Hematopoietic multipotent progenitor cell treated with erythropoietin and hydrocortisone succinate and interleukin-3 and kit ligand, for 4 days (in vitro differentiated cells): ENCODE data around the gene UBA52.
"Not testable (repeated sequence)": the region's sequence is repeated elsewhere in the genome, so short reads cannot be mapped to it uniquely, and the experiment has no call there.

Source experiments
- DNase-seq: peaks from one replicate; pipeline ENCODE4 v3.0.0-alpha.2; 2015

Gene UBA52

DNA sequence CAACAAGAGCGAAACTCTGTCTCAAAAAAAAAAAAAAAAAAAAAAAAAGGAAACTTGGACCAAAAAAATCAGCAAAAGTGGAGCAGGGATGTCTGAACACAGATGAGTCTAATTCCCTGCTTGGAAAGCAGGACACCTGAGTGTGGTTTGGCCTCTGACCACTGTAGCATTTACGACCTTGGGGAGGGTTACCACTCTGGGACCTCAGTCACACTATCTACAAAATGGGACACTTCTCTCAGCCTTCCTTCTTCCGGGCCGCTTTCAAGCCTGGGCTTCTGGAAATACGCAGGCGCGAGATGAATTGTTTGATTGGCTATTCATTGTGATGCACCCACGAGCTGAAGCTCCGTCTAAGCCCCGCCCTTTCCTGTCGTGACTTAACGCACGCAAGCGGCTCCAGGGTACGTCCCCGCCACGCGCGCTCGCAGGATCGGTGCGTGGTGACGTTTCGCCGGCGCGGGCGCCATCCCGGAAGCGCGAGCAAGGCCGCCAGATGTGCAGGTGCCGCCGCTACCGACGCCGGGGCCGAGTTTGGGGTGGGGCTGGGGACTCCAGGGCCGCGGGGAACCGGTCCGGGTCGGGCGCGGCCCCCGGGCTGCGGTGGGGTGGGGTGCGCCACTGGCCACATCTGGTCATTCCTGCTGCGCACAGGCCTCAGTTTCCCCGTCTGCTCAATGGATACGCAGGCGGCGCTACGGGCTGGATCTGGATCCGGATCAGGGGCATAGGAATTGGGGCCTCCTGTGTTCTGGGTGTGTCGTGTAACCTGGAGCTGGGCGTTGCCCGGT, 14.1 kb upstream of the UBA52 start, which contains the start of gene KXD1:
Gene KXD1 (plus strand): TSS at position 460 of the 791 bp plus-strand sequence. CDS start 4,187 bp downstream, outside the sequence.
- DNase-seq, result peak; percentile 100

- peak; percentile 18 for DNase-seq
Measured at GRCh38 chr19:18558202-18558555, 13.5 kb upstream of the UBA52 start.

DNA sequence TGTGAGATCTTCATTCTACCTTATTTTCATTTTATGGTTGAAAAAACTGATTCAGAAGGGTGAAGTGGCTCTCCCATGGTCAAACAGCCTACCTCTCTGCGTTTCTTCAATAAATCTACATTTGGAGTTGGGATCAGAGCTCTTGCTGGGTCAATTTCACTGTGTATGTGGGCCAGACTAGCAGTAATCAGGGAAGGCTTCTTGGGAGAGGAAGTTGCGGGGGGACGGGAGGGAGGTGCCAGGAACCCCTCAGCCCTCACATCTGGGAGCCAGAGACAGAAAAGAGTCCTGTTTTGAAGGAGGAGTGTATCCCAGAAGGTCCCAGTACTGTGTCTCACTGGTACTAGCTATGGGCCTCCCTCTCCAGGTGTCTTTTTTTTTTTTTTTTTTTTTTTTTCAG, 13.1 kb upstream of the UBA52 start:
- peak; percentile 23 for DNase-seq

DNA sequence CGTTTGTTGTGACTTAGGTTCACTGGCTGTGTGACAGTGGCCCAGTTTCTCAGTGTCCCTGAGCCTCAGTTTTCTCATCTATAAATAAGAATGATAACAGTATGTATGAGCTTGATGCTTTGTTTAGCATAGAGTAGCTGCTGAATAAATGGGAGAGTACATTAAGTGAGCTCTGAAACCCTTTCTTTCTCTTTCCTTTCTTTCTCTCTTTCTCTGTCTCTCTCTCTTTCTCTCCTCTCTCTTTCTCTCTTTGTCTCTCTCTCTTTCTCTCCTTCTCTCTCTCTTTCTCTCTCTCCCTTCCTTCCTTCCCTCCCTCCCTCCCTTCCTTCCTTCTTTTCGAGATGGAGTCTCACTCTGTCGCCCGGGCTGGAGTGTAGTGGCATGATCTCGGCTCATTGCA, 12.0 kb upstream of the UBA52 start:
- no peak for DNase-seq

DNA sequence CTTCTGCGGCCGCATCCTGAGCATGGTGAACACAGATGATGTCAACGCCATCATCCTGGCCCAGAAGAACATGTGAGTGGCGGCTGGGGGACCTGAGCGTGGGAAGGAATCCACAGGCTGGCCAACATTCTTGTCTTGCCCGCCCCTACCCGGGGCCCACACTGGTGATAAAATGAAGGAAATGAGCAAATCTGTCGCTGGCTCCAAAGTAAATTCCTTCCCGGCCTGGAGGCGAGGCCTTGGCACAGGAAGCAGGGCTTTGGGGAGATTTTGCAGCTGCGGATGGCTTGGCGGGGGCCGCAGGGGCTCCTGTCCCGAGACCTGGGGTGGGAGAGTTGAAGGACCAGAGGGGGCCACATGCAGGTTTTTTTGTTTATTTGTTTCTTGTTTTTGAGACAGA, 9.6 kb upstream of the UBA52 start:
- no peak for DNase-seq

DNA sequence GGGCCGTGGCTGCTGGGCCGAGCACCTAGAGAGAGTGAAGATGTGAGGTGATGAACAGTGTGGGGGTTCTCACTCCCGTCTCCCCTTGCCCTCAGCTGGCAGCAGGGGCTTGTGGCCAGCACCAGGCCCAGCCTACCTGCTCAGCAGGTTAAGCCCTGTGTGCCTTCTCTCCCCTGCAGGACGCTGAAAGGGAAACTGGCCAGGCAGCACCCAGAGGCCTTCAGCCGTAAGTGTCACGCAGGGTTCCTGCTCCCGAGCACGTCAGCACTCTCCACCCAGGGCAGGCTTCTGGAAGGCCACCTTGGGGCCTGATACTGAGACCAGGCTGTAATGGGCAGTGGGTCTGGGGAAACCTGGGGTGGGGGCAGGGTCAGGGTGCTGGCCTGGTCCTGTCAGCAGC, 4.7 kb upstream of the UBA52 start:
- no peak for DNase-seq

DNA sequence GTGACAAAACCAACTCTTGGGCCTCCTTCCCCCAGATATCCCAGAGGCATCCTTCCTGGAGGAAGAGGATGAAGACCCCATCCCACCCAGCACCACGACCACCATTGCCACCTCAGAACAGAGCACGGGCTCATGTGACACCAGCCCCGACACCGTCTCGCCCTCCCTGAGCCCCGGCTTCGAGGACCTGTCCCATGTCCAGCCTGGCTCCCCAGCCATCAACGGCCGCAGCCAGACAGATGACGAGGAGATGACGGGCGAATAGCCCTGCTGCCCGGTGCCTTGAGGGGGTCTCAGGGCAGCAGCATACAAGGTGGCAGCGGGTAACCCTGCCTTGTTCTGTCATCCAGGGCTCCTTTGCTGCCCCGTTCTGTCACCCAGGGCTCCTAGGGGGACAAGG, 3.3 kb upstream of the UBA52 start:
- DNase-seq, result no peak

DNA sequence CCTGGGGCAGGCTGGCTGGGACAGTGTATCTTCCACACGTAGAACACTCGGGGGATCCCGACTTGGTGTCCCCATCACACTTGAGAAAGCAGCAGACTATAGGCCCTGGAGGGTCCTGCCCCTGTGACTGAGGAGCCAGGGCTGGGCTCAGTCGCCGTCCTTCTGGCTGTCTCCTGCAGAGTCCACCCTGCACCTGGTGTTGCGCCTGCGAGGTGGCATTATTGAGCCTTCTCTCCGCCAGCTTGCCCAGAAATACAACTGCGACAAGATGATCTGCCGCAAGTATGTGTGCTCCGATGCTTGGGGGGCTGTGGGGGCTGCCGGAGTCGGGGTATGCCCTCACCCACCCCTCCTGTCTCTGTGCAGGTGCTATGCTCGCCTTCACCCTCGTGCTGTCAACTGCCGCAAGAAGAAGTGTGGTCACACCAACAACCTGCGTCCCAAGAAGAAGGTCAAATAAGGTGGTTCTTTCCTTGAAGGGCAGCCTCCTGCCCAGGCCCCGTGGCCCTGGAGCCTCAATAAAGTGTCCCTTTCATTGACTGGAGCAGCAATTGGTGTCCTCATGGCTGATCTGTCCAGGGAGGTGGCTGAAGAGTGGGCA, 3.1 kb downstream of the UBA52 start:
- DNase-seq, result no peak

- no peak for DNase-seq
Measured at GRCh38 chr19:18576383-18576782, 4.7 kb downstream of the UBA52 start.

GRCh38 chr19:18577365-18577914, 5.8 kb downstream of the UBA52 start:
- no peak for DNase-seq

- no peak for DNase-seq
Measured at GRCh38 chr19:18580311-18580710, 8.7 kb downstream of the UBA52 start.

DNA sequence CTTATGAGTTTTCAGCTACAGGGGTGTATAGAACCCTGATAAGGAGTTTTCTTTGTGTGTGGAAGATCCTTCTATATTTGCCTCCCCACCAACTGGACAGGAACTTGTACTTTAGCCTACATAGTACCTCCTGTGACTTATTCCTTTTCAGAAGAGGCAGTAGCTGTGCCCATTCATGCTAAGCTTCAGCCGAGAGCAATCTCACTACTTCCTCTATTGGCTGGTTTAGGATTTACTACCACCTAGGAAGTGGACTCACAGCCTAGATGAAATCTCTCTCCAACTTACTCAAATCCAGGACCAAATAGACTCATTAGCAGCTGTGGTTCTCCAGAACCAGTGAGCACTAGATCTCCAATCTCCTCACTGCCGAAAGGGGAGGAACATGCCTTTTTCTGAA, 14.6 kb downstream of the UBA52 start:
- DNase-seq, result peak; percentile 63

DNA sequence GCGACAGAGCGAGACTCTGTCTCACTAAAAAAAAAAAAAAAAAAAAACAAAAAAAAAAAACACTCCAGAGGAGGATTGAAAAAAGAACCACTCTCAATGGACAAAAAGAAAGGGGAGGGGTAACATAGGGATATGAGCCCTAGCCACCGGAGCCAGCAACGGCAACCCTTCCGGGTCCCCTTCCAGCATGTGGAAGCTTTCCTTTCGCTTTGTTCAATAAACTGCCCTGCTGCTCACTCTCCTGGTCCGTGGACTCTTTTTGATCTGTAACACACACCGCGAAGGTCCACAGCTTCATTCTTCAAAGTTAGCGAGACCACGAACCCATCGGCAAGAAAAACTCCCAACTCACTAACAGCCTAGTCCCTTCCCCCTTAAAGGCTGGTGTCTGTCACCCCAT, 15.9 kb downstream of the UBA52 start:
- no peak for DNase-seq

- no peak for DNase-seq
Measured at GRCh38 chr19:18587962-18588610, 16.4 kb downstream of the UBA52 start.

- peak; percentile 95 for DNase-seq
Measured at GRCh38 chr19:18588611-18589379, 17.1 kb downstream of the UBA52 start, which contains the start of gene REX1BD. REX1BD (plus strand) TSS chr19:18588798; CDS start chr19:18588802, 4 bp downstream.

DNA sequence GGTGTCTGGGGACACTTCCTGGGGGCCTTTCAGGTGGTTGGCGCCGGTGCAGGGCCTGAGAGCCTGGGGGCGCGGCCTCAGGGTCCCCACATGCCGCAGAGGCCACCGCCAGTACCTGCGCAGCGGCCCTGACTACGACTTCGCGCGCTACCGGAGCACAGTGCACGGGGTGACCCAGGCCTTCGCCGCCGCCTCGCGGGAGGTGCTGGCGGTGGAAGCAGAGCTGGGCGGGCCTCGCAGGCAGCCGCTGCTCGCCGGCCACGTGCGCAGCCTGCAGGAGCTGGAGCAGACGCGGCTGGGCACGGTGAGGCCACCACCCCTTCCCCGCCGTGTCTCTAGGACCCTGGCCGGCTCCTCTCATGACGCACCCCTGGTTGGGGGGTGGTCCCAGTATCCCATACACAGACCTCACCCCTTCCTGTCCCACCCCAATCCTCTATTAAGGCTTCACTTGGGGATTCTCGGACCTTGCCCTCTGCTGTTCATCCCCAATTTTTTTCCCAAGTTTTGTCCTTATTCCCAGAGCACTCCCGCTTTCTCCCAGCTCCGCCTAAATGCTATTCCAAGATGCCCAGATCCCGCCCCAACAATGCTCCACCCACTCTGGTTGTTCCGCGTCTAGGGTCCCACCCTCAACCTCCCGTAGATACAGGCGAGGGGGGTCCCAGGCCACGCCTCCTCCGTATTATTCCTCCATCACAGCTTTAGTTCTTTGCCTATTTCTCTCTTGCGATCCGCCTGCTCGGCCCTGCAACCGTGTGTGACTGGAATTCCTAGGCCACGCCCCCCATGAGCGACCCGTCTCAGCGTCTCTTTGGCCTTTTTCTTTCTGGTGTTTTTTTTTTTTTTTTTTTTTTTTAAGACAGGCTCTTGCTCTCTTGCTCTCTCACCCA, 18.0 kb downstream of the UBA52 start:
- DNase-seq, result peak; percentile 89

DNA sequence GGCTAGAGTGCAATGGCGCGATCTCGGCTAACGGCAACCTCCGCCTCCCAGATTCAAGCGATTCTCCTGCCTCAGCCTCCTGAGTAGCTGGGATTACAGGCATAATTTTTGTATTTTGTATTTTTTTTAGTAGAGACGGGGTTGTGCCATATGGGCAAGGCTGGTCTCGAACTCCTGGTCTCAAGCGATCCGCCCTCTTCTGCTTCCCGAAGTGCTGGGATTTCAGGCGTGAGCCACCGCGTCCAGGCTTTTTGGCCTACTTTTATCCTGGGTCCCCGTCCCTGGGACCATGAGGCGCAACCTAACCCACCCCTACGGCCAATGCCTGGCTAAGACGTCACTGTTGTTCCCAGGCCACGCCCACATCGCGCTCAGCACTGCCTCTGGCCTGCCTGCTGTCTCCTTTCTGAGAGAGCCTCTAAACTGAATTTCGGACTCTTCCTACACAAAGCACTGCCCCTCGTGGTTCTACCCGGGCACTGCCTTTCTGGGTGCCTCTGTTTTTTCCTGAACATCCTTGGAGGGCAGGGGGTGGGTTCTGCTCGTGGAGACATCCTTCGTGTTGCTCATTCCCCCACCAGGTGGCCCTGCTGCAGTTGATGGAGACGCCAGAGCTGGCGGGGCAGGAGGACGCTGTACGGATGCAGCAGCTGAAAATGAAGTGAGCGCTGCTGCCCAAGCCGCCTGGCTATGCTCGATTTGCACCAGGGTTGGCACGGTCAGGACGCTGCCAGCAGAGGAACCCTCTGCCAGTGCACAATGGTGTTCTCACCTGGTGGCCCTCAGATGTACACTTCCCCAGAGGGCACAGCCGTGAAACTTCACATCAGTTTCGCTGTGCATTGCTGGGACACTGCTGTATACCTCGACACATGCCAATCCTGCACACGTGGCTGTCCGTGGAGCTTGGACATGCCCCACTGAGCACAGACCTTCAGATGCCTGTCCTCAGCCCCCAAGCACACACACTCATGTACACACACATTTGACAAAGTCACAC, 18.9 kb downstream of the UBA52 start:
- DNase-seq, result peak; percentile 68

- no peak for DNase-seq
Measured at GRCh38 chr19:18591735-18592385, 20.2 kb downstream of the UBA52 start.

- not testable (repeated sequence) for DNase-seq
Measured at GRCh38 chr19:18592732-18593131, 21.1 kb downstream of the UBA52 start.
